Measurements from ENCODE around the gene RHEB. TPM values are rescaled to one million over a fixed set of nuclear protein-coding genes. Genes with fewer than 3 reads are reported as not detected.
A peak's percentile ranks its signal among the peaks of the same experiment; 100 is the strongest.

Gene RHEB
- total RNA-seq, 4 donors from 2014 or later: 37.1 to 82.6 (median 54.4) TPM

- Histone ChIP-seq H3K27ac (peak overlapping the region; percentile 47 to 93 (median 82)), H3K9me3 (peaks cover 0 to 10% (median 0%) of the 10 kb centered on the region in 3 donors), H3K4me3 (peak overlapping the region in 2 of 4 donors; percentile 9 to 42), H3K4me1 (peaks cover 9 to 21% (median 20%) of the 10 kb centered on the region in 3 donors), H3K36me3 (peaks cover 0 to 9% (median 0%) of the 10 kb centered on the region in 3 donors), H3K27me3 (no peaks in the 10 kb centered on the region)
- intact Hi-C loops (cut with DNase I): no loop called here
- 0 to 13% methylated on average over 4 to 7 of the region's 25 CpGs for WGBS, 2 donors
- TF ChIP-seq CTCF (IDR thresholded peaks at IDR 0.05): peak in 5 of 6 experiments; percentile 7 to 38 (median 16)
- peak in 1 of 4 donors; percentile 10 for TF ChIP-seq POLR2A (IDR thresholded peaks at IDR 0.05)
- no peak for DNase-seq
Observed at GRCh38 chr7:151459726-151460473, 59.8 kb downstream of the RHEB start.

- TF ChIP-seq CTCF (IDR thresholded peaks at IDR 0.05) (no peak), POLR2A (IDR thresholded peaks at IDR 0.05) (no peak)
- Histone ChIP-seq H3K9me3 (peaks cover 0 to 3% (median 0%) of the 10 kb centered on the region in 3 donors), H3K36me3 (no peaks in the 10 kb centered on the region), H3K27ac (no peak overlapping the region), H3K4me1 (peaks cover 9 to 21% (median 20%) of the 10 kb centered on the region in 3 donors), H3K4me3 (no peak overlapping the region), H3K27me3 (no peaks in the 10 kb centered on the region)
- 92% methylated on average over 6 of the region's 6 CpGs for WGBS, 2 donors
- DNase-seq: no peak
- intact Hi-C loops (cut with DNase I): no loop called here
Observed at GRCh38 chr7:151457534-151457933, 62.2 kb downstream of the RHEB start.

- intact Hi-C loops (cut with DNase I): no loop called here
- 50 to 66% methylated on average over 3 to 4 of the region's 4 CpGs for WGBS, 2 donors
- TF ChIP-seq POLR2A (IDR thresholded peaks at IDR 0.05) (no peak), CTCF (IDR thresholded peaks at IDR 0.05) (no peak)
Observed at GRCh38 chr7:151456782-151457181, 62.9 kb downstream of the RHEB start.

GRCh38 chr7:151456276-151456675 lies 63.4 kb downstream of the RHEB start:
- Histone ChIP-seq H3K27me3 (no peaks in the 10 kb centered on the region), H3K36me3 (no peaks in the 10 kb centered on the region), H3K9me3 (no peaks in the 10 kb centered on the region), H3K4me1 (peaks cover 9 to 21% (median 17%) of the 10 kb centered on the region in 3 donors), H3K27ac (no peak overlapping the region), H3K4me3 (no peak overlapping the region)
- no peak for DNase-seq
- intact Hi-C loops (cut with DNase I): no loop called here
- TF ChIP-seq POLR2A (IDR thresholded peaks at IDR 0.05) (no peak), CTCF (IDR thresholded peaks at IDR 0.05) (no peak)
- 90 to 100% methylated on average over 3 to 4 of the region's 5 CpGs for WGBS, 2 donors

More at GRCh38 chr7:151456782-151457181, 62.9 kb downstream of the RHEB start:
- Histone ChIP-seq H3K27ac (no peak overlapping the region), H3K36me3 (no peaks in the 10 kb centered on the region), H3K9me3 (no peaks in the 10 kb centered on the region), H3K4me1 (peaks cover 9 to 21% (median 20%) of the 10 kb centered on the region in 3 donors), H3K4me3 (no peak overlapping the region), H3K27me3 (no peaks in the 10 kb centered on the region)
- no peak for DNase-seq

GRCh38 chr7:151455690-151456089 lies 64.0 kb downstream of the RHEB start:
- Histone ChIP-seq H3K27ac (no peak overlapping the region), H3K27me3 (no peaks in the 10 kb centered on the region), H3K9me3 (no peaks in the 10 kb centered on the region), H3K4me3 (no peak overlapping the region), H3K36me3 (no peaks in the 10 kb centered on the region), H3K4me1 (peaks cover 9 to 17% (median 14%) of the 10 kb centered on the region in 3 donors)
- DNase-seq: no peak
- WGBS, 2 donors: 72 to 94% methylated on average over 4 of the region's 4 CpGs
- intact Hi-C loops (cut with DNase I): no loop called here
- TF ChIP-seq CTCF (IDR thresholded peaks at IDR 0.05) (no peak), POLR2A (IDR thresholded peaks at IDR 0.05) (no peak)

All from esophagus squamous epithelium (tissue), 5 donors.